Esophagus muscularis mucosa (tissue), 3 donors: Measurements from ENCODE around the gene LHX2.

Experiments
- POLR2AphosphoS5 ChIP-seq, 2 donors: sonication (generic); formaldehyde crosslinking; IDR thresholded peaks; one replicate each; pipeline ENCODE4 v1.6.1; 2017; ENCODE audit warnings: antibody characterized with exemption in 2 of 2
- TF ChIP-seq, protein P1 (sequence below), 3 experiments: fragments of 200-600 bp in 2 of 3; fragments of 450-650 bp in 1 of 3; sonication (generic) in 2 of 3; IDR thresholded peaks; one replicate each; pipeline ENCODE4 v1.5.1; 2017 to 2019; ENCODE audit warnings: antibody characterized with exemption in 3 of 3, mild to moderate bottlenecking in 2 of 3, moderate library complexity in 1 of 3

DNA sequence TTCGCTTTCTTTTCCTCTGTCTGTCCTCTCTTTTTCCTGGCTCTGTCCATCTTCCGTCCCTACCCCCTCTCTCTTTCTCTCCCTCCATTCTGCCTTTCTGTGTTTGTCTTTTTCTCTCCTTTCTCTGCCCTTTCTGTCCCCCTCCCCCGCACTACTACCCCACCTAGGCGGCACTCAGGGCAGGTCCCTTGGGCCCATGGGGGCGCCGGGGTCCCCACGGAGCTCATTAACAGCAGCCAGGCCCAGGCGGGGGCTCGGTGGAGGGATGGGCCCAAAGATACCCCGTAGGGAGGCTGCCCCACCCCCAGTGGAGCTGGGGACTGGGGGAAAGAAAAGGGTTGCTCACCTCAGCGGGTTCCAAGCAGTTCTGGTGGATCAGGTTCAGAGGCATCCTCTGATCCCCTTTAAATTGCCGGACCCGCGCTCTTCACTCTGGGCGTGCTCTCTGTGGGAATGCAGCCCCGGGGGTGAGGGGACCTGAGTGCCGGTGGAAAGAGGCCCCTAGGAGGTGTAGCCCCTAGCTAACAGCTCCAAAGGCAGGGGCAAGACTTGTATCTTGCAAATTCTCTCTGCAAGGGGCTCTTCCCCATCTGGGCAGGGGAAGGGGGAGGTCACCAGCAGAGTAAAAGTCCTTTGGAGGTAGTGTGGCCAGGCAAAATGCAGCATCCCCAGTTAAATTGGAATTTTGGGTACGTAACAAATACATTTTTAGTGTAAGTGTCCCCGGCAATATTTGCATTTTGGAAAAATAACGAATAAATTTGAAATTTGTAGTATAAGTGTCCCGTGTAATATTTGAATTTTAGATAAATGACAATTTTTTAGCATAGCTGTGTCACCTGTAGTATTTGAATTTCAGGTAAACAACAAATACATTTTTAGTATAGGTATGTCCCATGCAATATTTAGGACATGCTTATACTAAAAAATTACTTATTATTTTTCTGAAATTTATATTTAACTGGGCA lies 7.4 kb downstream of the LHX2 start:
- TF ChIP-seq POLR2AphosphoS5 (IDR thresholded peaks at IDR 0.05): no peak
- TF ChIP-seq, protein P1, sequence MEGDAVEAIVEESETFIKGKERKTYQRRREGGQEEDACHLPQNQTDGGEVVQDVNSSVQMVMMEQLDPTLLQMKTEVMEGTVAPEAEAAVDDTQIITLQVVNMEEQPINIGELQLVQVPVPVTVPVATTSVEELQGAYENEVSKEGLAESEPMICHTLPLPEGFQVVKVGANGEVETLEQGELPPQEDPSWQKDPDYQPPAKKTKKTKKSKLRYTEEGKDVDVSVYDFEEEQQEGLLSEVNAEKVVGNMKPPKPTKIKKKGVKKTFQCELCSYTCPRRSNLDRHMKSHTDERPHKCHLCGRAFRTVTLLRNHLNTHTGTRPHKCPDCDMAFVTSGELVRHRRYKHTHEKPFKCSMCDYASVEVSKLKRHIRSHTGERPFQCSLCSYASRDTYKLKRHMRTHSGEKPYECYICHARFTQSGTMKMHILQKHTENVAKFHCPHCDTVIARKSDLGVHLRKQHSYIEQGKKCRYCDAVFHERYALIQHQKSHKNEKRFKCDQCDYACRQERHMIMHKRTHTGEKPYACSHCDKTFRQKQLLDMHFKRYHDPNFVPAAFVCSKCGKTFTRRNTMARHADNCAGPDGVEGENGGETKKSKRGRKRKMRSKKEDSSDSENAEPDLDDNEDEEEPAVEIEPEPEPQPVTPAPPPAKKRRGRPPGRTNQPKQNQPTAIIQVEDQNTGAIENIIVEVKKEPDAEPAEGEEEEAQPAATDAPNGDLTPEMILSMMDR (IDR thresholded peaks at IDR 0.05): no peak
